Stimulated activated CD8-positive, alpha-beta memory T cell treated with anti-CD3 and anti-CD28 coated beads, Interleukin-7, amount 100 ng/mL, for 1 hour (primary cell): ENCODE data around the gene SERPING1.
"Not testable (repeated sequence)": the region's sequence is repeated elsewhere in the genome, so short reads cannot be mapped to it uniquely, and the experiment has no call there.

ENCODE experiments used
- DNase-seq, 2 donors: peaks; one replicate each; pipeline ENCODE4 v3.0.0-alpha.2; 2020; ENCODE audit warnings: low read depth in 2 of 2

SERPING1 gene

DNA sequence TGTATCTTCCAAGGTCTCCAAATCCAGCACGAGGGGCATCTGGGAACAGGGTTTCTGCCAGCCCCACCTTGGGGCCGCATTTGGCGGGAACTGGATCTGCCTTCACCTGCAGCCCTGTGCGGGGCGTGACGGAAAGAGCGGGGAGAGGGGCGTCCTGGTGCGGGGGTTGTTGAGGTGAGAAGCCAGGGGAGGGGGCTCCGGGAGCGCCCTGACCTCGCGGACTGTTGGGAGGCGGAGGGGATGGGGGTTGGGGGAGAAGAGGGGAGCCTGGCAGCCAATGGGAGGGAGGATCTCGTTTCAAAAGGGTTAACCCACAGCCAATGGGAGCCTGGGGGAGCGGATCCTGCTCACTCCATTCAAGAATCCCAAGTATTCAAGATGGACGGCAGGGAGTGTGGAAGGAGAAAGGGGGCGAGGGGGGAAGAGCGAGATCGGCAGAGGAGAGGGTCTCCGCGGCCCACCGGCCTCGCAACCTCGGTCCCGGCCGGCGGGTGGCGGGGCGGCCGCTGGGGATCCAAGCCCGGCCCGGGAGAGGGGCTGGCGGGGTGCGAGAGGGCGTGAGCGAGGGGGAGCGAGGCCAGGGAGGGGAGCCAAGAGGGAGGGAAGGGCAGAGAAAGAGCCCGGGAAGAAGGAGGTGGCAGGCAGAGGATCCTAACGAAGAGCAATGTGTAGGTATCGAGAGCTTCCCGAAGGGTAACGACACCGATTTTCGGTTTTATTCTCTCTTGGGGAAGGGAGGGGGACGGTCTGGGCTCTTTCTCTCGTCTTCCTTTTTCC is 40.7 kb downstream of the SERPING1 start:
- no peak for DNase-seq

DNA sequence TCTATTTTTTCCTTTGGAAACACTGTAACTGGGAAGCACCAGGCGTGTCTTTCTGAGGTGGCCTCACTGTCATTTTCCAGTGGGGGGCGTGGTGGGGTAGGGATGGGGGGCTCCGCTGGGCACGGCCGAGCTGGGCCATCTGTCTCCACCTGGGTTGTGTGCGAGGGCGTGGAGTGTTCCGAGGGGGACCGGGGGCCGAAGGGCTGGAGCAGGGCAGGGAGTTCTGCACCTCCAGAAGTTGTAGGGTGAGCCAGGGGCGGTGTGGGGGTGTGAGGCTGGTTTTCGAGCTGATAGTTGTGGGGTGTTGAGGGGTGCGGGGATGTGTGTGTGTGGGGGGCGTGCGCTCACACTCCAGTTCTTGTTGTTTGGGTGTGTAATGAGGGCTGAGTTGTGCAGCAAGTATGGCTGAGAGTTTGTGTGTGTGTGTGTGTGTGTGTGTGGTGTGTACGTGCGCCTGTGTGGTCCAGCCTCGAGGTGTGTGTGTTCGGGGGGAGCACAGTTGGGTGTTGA is 41.4 kb downstream of the SERPING1 start:
- DNase-seq = no peak

DNA sequence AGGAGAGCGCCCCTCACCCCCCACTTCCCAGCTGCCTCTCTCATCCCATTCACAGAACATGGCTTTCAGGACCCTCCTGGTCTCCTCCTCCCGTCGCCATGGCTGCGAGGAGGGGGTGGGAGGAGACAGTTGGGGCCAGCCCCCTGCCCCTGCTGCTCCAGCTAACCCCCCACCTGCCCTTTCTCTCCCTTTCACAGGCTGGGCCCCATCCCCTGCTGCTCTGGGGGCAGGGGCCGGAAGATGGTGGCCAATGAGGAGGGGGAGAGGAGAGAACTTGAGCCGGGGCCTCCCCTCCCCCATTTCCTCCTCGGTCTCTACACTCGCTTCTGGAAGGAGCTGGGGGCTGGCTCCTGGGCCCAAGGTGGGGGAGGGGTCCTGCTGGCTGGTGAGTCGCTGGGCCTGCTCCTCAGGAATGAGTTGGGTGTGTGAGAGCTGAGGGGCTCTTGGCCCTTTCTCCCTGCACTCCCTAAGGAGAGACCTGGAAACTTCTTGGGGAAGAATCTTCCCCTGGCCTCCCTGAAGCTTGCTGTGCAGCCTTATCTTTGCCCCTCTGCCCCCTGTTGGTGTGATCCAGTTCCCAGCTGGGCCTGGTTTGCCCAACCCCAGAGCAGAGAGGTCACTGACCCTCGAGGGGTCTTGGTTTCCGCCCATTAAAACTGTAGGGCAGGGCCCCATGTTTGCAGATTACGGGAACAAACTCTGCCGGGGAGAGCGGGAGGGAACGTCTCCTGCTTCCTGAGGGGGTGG is 42.0 kb downstream of the SERPING1 start:
- no peak for DNase-seq

DNA sequence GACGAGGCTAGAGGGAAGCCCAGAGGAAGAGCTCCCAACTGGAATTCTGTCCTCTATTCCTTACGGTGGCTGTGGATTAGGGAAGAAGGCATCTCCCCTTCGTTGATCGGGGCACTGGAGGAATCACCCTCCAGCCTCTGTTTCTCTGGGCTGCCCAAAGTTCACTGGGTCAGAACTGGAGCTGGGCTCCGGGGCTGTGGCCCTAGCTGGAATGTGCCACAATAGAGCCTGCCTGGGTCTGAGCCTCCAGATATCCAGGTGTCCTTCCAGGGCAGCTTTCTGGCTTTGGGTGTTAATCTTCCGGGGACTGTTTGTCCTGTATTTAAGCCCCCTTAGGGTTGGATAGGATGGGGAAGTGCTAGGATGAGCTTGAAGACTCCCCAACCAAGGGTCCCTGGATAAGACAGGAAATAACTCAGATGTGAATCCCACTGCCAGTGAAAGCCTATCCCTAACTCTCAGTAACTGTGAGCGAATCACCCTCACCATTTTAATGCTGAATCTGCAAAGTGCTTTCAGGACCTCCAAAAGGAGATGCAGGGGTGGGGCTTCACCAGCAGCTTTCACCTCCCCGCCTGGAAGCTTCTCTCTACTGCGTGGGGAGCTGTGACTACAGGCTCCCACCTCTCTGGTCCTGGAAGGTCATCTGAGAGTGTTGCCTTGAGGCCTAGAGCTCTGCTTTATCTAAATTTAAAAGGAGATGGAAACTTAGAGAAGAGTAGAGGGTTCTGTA is 42.7 kb downstream of the SERPING1 start:
- no peak for DNase-seq

DNA sequence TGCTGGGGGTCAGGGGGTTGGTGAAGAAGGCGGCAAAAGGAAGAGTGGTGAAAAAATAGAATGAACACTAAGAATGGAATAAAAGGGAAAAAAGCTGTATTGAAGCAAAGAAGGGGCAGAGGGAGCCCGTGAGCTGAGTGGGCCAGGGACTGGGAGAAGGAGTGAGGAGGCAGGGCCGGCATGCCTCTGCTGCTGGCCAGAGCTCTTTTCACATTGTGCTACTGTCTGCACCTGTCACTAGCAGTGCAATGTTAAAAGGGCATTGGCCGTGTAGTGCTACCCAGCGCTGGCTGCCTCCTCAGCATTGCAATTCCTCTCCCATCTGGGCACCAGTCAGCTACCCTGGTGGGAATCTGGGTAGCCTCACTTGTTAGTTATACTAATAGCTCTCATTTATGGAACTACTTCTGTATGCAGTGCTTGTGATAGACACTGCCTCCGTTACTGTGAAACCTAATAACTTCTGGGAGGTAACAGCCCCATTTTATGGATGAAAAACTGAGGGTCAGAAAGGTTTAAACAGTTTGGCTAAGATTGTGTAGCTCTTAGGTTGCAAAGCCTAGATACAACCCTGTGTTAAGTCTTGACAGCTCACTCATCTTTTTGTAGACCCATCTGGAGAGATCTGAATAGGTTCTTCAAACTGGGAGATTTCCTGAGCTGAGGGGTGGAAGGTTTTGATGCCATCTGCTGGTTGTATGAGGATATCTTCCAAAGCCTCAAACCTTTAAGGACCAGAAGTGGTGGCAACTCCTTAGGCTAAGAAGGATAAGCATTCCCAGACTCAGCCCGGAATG is 43.7 kb downstream of the SERPING1 start:
- no peak for DNase-seq

DNA sequence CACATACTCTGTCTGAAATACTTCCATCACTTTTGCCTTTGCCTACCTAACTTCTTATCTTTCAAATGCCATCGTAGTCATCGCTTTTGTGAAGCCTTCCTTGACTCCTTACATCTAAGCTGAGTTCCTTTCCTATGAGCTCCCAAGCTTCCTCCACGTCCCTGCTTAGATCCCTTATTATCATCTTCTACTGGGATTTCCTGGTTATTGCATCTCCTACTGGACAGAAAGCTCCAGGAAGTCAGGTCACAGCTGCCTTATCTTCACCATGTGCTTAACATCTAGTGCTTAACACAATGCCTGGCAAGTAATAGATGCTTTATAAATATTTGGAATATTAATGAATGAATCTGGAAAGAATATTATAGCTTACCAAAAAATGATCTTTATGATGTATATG is 46.3 kb downstream of the SERPING1 start:
- no peak for DNase-seq

DNA sequence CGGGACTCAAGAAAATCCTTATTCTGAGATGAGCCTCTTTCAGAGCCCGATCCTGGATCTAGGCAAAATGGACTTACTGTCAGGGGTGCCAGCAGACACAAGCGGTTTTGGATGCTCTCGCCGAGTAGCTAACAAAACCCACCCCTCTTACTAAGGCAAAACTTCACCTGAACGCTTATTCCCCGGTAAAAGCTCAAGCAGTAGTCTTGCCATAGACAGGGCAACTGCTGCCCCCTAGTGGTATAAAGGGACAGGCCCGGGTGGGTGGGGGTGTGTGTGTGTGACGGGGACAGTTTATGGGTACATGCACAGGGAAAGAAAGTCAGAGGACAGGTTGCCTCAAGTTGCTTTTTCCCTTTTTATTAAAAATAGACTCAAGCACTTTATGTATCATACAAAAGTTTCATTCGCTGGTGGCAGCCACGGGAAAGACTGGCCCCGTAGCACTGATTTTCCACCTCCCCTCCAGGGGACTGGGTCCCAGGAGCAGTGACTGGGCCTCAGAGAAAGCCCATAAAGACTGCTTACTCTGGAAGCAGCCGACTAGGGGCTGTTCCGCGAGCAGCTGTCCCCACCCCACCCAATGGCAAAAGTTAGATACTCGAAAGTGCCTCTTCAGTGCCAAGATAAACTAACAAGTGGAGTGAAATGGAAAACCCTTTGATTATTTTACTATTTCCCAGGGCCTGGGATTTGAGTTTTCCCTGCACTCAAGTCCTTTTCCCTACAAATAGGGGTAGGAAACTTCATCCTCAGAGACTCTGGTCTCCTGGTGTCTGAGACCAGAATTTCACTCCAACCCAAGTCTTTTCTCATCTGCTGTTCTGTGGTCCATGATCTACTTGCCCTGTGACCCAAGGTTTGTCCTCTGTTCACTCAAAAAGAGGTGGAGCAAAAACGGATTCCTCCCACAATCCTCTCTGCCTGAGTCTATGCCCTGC is 47.5 kb downstream of the SERPING1 start:
- DNase-seq = peak; percentile 64 to 77

DNA sequence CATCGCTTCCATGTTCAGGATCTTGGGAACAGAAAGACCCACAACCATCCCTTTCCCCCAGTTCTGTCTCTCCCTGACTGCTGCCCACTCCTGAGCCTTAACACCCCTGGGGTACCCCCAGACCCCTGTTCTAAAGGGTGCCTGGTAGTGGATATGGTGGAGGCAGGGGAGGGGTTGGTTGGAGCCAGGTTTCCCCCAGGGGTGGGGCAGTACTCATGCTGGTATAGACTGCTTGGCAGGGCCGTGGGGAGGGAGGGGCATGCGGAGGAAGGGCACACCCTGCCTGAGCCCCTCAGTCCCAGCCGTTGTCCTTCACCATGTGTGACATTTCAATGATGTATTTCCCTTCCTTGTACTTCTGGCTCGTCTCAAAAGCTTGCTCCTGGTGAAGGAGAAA is 48.2 kb downstream of the SERPING1 start:
- no peak for DNase-seq

DNA sequence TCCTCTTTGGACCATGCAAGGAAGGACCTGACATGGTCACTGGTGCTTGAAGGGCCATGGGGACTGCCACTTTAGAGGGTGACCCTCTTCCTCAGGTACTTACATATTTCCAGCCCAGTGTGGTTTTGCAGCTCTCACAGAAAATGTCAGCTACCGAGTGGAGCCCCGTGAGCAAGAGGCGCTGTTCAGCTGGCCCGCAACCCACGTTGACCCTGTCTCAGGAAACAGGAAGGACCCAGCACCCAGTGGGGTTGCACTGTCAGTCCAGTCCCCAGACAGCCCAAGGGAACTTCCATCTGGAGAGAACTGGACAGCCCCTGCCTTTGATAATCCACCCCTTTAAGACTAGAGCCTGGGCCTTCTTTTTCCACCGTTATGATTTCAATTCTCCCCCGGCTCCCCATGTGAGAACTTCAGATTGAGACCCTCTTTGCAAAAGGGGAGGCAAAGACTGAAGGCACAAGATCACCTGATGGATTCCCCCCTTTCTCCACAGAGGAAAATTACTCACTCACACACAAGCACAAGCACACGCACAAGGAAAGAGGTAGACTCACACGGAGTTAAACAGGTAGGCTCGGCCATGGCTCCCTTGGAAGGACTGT is 48.8 kb downstream of the SERPING1 start:
- DNase-seq = no peak

DNA sequence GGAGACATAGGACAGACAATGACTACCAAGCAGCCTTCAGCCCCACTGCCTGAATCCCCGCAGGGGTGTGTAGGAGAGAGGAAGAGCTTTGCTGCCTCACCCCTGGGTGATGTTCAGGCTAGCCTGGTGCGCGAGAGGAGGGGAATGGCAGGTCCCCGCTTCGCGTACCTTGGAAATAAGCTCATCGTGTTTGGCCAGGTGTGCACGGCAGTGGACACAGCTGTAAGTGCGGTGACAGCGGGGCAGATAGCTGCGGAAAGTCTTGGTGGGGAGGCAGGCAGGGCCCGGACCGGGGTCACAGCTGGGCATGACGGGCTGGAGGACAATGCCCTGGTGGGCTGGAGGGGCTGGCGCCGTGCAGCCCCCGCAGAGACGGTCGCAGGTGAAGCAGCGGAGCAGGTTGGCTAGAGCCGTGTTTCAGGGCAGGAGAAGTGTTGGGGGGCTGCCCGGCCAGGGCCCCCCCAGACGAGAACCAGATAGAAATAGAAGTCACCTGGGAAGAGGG is 49.4 kb downstream of the SERPING1 start:
- DNase-seq = no peak

DNA sequence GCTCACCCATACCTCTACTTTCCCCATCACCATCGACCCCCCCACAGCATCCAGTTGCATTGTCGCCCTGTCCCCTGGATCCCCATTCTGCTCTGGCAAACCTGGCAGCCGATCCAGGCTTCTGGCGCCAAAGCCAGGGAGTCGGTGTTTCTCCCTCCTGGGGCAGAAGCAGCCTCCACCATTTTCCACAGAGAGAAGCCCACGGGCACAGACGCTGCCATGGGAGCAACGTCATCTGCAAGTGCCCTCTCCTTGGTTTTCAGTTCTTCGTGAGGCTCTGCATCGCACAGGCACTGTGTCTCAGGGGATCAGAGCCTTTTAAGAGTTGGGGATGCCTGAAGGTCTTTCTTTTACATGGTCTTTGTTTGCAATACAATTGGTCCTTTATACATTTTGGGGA is 49.9 kb downstream of the SERPING1 start:
- no peak for DNase-seq

DNA sequence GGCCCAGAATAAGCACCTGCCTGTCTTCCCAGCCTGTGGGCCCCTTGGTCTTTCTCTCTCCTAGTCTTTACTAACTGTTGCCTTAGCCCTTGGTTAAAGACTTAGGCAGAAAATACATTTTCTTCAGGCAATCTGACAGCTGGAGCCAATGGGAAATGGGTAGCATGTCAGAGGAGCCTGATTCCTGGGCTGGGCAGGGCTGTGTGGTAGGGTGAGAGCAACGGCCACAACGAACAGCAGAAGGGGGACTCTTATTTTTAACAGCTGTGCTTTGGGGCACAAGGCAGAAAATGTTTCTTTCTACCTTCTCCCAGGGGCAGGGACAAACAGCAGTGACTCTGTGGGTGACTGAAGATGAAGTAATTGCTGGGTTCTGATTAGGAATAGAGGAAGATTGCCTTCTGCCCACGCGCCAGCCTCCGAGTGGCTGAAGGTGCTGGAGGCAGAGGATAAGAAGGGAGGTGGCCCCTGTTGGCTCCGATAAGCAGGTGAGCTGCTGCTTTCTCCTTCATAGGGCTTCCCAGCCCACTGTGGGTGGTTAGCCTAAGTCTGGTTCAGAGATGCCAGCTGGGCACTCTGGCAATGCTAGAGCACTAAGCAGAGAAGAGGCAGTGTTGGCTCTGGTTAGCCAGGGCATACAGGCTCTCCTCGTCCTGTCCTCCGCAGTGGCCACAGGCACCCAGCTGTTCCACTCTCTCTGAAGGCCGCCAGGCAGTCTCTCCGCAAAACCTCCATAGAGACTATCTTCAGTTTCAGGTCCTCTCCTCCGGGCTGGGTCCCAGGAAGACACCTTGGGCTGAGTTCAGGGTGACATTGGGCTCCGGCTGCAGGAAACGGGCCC is 50.7 kb downstream of the SERPING1 start:
- no peak for DNase-seq

DNA sequence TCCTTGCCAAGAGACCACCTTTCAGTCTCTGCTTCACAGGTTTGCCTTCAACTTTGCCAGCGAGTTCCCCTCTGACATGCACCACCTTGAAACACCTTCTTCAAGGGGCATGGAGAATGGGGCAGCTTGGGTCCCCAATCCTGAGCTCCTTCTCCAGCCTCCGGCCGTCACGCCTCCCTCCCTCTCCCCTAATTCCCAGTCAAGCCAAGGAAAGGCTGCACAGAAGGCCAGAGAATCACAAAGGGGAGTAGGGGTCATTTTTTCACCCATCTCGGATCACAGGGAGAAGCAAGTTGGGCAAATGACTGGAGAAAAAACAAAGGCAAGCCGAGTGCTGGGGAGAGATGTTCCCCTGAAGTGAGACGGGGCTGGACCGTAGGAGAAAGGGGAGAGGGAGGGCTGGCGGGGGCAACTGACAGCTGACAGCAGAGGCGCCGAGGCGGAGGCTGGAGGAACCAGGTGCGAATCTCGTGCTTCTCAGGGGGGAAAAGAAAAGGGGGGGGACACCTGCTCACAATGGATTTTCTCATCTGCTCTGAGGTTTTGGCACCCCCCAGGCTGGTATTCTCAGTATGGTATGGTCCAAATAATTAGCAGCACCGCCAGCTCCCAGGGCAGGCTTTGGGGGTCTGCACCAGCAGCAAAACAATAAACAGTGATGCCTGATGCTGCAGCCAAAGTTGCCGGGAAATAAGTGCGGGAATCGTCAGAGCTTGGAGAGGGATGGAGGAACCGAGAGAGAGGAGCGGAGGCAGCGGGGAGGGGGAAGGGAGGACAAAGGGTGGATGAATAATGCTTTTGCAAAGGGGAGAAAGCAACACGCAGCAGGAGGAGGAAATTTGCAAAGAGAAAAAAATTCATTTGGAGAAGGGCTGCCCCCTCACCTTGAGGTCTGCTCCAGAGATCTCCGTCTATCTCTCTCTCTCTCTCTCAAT is 51.6 kb downstream of the SERPING1 start:
- DNase-seq = no peak

DNA sequence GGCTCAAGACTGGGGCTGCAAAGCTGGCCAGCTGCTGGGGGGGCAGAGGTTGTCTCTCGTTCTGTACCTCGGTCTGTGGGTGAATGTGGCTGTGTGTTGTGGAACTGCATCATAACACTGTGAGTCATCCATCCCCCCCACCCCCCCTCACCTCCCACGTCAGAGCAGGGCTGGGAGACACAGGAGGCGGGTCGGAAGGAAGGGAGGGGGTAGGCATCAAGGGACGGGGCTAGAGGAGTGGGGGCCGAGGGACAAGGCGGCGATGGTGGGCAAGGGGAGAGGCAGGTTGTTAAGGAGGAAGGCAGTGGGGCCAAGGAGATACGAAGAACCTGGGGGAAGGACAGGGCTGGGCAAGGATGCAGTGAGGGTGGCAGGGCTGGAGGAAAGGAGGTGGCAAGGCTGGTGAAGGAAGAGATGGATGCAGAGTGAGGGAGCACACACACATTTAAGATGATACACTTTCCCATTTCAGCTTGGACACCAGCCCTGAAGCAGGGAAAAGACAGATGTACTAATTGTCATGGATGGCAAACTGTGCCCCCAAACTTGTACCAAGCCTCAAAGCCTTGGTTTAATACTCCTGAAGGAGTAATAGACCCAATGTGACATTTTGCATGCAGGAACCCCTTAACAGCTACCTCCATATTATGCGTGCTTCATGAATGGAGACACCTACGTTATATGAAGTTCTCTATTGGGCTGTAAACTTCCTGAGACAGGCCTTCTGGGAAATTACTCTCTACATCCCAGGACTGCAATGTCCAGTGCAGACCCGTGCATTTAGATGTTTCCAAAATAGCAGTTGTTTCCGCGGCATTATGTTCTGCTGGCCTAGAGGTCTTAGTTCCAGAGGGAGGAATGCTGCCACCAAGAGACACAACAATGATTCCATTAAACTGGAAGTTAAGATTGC is 52.6 kb downstream of the SERPING1 start, which contains the start of gene YPEL4:
YPEL4 (minus strand) TSS at position 87 of the 913 bp plus-strand sequence. CDS start 2,805 bp downstream, outside the sequence.
- DNase-seq = peak; percentile 39 to 46

DNA sequence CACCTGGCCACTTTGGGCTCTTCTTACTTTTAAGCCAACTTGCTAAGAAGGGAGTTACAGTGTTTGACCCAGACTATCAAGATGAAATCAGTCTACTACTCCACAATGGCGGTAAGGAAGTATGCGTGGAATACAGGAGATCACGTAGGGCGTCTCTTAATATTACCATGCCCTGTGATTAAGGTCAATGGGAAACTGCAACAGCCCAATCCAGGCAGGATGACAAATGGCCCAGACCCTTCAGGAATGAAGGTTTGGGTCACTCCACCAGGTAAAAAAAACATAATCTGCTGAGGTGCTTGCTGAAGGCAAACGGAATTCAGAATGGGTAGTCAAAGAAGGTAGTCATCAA is 53.2 kb downstream of the SERPING1 start:
- no peak for DNase-seq

DNA sequence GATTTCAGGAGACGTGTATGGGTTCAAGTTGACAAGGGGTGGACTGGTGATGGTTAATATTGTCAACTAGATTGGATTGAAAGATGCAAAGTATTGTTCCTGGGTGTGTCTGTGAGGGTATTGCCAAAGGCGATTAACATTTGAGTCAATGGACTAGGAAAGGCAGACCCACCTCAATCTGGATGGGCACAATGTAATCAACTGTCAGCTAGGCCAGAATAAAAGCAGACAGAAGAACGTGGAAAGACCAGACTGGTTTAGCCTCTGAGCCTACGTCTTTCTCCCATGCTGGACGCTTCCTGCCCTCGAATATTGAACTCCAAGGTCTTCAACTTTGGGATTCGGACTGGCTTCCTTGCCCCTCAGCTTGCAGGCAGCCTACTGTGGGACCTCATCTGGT is 53.9 kb downstream of the SERPING1 start:
- no peak for DNase-seq

DNA sequence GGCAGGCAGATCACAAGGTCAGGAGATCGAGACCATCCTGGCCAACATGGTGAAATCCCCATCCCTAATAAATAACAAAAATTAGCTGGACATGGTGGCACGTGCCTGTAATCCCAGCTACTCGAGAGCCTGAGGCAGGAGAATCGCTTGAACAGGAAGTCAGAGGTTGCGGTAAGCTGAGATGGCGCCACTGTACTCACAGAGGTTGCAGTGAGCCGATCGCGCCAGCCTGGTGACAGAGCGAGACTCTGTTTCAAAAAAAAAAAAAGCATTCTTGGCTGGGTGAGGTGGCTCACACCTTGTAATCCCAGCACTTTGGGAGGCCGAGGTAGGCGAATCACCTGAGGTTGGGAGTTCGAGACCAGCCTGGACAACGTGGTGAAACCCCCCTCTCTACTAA is 54.7 kb downstream of the SERPING1 start:
- DNase-seq = not testable (repeated sequence)
